Ishikawa (cell line): ENCODE data around the gene UNC5C.

ENCODE experiments used
- CEBPB ChIP-seq: IDR thresholded peaks from 2 replicates; pipeline ENCODE4 v1.6.1; 2012
- CREB1 ChIP-seq: IDR thresholded peaks from 2 replicates; pipeline ENCODE4 v1.6.1; 2012; ENCODE audit warnings: low read depth
- MAX ChIP-seq: IDR thresholded peaks from 2 replicates; pipeline ENCODE4 v1.6.1; 2012
- REST ChIP-seq: IDR thresholded peaks from 2 replicates; pipeline ENCODE4 v1.6.1; 2012; ENCODE audit warnings: low read depth, mild to moderate bottlenecking
- TAF1 ChIP-seq: IDR thresholded peaks from 2 replicates; pipeline ENCODE4 v1.6.1; 2012; ENCODE audit warnings: low read depth, mild to moderate bottlenecking
- YY1 ChIP-seq: IDR thresholded peaks from 2 replicates; pipeline ENCODE4 v1.6.1; 2012; ENCODE audit warnings: low read depth

- TF ChIP-seq YY1, result no peak
- TF ChIP-seq CEBPB, result no peak
- no peak for TF ChIP-seq CREB1
- TF ChIP-seq TAF1, result no peak
- TF ChIP-seq REST, result no peak
- no peak for TF ChIP-seq MAX
Observed at GRCh38 chr4:95343235-95343634, 205.5 kb downstream of the UNC5C start.
